NCI-H2227 (cell line): ENCODE measurements around the gene NFASC.
A peak's percentile ranks its signal among the peaks of the same experiment; 100 is the strongest.

ENCODE experiments used
- DNase-seq: peaks from one replicate; lab custom pipeline; 2025; ENCODE audit not compliant: unreplicated experiment; lab: John Stamatoyannopoulos, UW

The NFASC gene

DNA sequence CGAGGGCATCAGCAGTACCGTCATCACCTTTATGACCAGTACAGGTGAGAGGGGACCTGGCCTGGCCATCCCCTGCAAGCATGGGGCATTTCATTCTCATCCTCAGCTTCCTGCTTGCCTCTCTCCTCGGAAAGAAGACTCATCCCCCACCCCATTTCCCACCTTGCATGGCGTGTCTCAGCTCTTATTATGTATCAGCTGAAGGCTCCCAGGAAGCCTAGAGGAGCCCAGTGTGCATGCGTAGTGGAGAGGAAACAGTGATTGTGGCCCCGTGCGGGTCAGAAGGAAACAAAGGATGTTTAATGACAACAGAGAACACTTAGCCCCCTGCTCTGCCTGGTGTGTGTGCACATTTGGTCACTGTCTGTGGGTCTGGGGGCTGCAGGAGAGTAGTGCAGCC lies 132.0 kb downstream of the NFASC start:
- no peak for DNase-seq

- no peak for DNase-seq
Measured at GRCh38 chr1:205003358-205004131, 132.9 kb downstream of the NFASC start.

DNA sequence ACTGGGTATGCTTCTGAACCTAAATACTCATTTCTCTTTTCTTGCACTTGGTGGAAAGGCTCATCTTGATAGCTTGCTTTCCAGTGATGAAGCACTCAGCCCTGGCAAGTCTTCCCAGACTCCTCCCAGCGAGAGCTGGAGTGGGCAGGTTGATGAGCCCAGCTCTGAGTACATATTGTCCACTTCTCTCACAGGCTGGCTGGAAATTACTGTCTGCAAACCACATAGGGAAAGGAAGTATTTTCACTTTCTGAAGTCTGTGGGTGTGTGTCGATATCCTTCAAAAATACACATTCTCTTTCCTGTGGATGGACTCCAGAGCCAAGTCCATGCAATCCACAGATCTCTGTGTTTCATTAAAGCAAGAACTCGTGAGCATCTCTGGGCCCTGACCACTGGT lies 133.7 kb downstream of the NFASC start:
- DNase-seq = no peak

- no peak for DNase-seq
Measured at GRCh38 chr1:205008896-205009295, 138.2 kb downstream of the NFASC start.

GRCh38 chr1:205009670-205010069 lies 139.0 kb downstream of the NFASC start:
- peak; percentile 85 for DNase-seq

GRCh38 chr1:205012391-205013140 lies 141.9 kb downstream of the NFASC start:
- no peak for DNase-seq

- DNase-seq = peak; percentile 42
Measured at GRCh38 chr1:205013683-205014367, 143.2 kb downstream of the NFASC start.

DNA sequence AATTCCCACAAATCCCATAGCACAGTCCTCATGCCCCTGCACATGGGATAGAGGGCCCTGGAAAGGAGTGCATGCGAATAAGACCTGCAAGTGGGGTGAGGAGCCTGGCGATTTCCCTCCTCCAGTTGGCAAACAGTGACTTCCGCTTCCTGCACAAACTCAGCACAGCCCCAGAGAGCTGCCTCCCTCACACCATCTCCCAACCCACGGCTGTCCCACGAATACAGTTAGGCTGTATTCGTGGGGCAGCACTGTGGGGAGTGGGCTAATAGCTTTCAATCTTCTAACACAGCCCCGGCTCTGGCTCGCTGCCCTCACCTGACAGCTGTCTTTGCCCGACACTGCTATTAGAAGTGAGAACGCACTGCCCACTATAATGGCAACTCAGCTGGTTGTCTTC lies 144.1 kb downstream of the NFASC start:
- peak; percentile 30 for DNase-seq

- peak; percentile 30 for DNase-seq
Measured at GRCh38 chr1:205015241-205015640, 144.6 kb downstream of the NFASC start.

DNA sequence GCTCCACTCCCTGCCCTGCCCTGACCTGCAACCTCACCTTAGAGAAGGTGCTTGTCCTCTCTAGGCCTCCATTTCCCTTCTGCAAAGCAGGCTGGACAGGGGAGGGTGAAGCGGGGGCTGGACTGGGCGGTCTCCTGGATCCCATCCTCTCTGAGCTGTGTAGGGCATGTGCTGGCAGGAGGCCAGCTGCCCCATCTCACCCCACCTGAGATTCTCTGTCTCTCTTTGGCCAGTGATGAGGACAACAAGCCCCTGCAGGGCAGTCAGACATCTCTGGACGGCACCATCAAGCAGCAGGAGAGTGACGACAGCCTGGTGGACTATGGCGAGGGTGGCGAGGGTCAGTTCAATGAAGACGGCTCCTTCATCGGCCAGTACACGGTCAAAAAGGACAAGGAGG lies 145.4 kb downstream of the NFASC start:
- DNase-seq = no peak

DNA sequence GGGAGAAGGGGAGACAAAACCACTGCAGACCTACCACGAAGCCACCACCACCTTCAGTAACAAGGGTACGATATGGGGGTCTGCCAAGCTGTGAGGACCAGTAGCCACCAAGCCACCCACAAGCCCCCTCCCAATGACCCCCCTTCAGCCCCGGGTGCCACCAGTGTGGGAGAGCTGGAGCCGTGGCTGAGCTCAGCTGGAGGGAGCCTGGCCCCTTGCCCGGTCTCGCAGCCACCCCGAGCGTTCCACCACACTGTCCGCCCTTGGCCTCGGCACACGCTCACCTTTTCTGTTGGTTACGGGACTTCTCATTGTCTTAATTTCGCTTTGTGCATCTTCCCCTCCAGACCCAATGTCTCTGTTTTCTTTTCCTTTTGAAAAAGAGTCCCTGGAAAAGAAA lies 145.9 kb downstream of the NFASC start:
- DNase-seq = no peak

DNA sequence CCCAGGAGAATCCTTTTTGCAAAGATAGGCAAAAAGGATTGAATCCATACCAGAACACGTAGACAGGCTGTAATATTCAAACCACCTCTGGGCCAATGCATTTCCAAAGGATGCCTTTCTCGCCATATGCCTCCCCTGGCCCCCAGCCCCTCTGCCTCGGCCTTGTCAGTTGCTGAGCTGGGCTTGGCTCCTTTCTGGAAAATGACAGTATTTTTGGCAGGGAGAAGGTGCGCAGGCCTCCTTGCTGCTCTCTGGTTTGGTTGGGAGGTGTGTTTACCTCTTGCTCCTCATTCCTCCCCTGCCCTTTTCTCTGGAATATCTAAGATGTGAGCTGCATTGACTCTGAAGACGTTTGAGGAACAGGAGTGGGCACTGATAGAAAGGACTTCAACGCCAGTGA lies 146.3 kb downstream of the NFASC start:
- DNase-seq = no peak

DNA sequence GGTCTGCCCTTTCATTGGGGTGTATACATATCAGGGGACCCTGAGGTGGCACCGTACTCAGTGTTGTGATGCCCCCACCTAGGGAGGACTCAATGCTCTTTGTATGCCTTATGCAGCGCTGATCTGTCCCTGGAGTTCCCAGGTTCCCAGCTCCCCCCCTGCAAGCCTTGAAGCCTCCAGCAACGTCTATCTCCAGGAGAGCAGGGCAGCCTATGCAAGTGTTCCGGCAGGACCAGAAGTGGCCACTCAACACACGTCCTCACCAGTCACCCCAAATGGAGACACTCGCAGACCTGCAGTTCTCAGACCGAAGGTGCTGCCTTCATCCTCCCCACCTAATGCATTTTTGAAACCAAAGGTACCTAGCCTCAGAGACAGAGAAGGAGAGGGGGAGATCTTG lies 147.1 kb downstream of the NFASC start:
- no peak for DNase-seq

- DNase-seq = no peak
Measured at GRCh38 chr1:205018381-205018780, 147.7 kb downstream of the NFASC start.

DNA sequence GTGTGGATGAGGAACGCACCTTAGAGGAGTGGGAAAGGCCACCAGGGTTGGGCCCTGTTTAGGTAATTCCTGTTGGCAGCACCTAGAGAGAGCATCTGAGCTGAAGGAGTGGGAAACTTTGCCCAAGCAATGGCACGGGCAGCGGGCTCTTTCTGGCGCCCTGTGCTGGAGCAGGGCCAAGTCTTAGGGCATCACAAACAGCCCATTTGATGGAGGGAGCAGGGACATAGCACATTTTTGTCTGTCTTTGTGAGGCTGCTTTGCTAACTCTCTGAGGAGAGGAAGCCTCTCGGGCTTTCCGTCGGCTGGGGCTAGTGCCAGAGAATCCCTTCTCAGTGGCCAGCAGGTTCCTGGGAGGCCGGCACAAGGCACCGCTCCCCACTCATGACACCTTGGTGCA lies 149.8 kb downstream of the NFASC start:
- no peak for DNase-seq

DNA sequence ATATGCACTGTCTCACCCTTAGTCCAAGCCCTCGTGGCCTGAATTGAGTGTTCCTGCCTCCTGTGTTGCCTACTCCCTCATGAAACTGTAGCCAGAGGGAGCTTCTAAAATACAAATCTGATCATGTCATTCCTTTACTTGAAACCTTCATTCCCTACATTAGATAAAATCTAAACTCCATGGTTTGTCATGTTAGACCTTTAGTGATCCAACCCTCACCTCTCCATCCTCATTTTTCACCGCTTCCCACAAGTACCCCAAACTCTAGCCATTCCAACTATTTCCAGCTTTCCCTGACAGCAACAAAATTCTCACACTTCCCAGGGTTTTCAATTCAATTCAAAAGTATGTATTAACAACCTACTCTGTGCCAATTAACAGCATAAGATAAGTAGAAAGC lies 154.0 kb downstream of the NFASC start:
- DNase-seq = no peak

- no peak for DNase-seq
Measured at GRCh38 chr1:205025239-205025638, 154.6 kb downstream of the NFASC start.

DNA sequence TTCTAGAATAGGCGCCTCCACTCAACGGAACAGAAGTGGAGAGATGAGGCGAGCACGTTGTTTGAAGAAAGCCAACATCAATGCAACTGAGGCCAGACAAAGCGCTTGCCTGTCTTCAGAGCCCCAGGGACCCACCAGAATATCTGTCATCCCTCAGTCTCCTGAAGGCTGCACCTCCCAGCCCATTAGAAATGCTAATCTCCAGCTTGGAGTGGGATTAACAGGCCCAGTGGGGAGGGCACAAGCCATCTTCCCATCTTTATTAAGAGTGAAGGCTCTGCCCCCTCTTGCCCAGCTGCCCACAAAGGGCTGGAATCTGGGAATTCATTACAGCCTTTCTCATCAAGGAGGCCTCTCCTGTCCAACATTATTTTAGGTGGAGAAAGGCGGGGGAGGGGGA lies 155.5 kb downstream of the NFASC start:
- DNase-seq = no peak

DNA sequence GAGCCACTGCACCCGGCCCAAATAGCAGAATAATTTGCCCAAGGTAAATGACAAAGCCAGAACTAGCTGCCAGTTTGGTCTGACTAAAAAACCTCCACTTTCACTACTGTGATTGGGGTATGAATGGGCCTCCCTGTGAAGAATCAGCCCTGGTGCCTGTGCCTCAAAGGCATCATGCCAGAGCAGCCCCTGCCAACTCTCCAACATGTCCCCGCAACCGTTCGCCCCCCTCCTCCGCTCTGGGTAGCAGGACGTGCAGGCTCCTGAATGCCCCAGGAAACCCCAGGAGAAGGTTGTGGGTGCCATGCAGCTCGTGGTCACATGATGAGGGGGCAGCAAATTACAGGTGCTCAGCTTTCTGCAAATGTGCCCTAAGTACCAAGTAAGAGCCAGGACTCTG lies 157.7 kb downstream of the NFASC start:
- DNase-seq = no peak

- DNase-seq = no peak
Measured at GRCh38 chr1:205028924-205029323, 158.3 kb downstream of the NFASC start.

GRCh38 chr1:205030241-205030640 lies 159.6 kb downstream of the NFASC start:
- DNase-seq = no peak

- no peak for DNase-seq
Measured at GRCh38 chr1:205030896-205031295, 160.2 kb downstream of the NFASC start.
